ENCODE measurements around the gene CDKN2AIP. TPM values are rescaled to one million over a fixed set of nuclear protein-coding genes. Genes with fewer than 3 reads are reported as not detected.

Gene CDKN2AIP
- total RNA-seq, 4 donors from 2014 or later = 19.4 to 21.8 (median 20.5) TPM

DNA sequence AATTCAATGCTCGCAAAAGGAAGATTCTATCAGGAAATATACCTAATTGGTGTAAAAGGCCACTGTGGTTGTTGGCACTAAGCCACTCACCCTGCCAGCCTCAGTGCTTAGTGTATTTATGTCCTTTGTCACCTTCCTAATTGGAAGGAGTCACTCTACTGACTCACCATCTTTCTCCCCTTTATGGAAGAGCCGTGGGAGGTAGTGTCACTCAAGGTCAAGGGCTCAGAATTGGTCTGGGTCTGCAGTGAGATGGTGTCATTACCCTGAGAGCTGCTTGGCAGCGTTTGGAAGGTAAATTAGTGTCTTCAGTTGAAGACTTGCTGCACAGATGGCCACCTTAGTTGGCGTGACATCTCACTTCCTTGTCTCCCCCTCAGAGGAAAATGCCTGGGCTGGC lies 41.7 kb upstream of the CDKN2AIP start:
- Histone ChIP-seq H3K4me3 (no peak overlapping the region), H3K36me3 (no peaks in the 10 kb centered on the region), H3K27me3 (no peaks in the 10 kb centered on the region), H3K9me3 (no peaks in the 10 kb centered on the region), H3K4me1 (peaks cover 3 to 19% (median 17%) of the 10 kb centered on the region in 4 donors), H3K27ac (replicated peaks in 1 of 4) (no peak overlapping the region)
- no peak for DNase-seq (ENCODE audit: extremely low spot score)
- WGBS = 88% methylated on average over 4 of the region's 4 CpGs
- intact Hi-C loops (cut with DNase I) = loop anchor here (10.0 kb wide), 1 partner anchor 108 kb away; no protein-coding TSS in a partner anchor
- TF ChIP-seq EP300 (IDR thresholded peaks at IDR 0.05) (no peak), POLR2A (IDR thresholded peaks at IDR 0.05; ENCODE audit: low read depth) (no peak), POLR2AphosphoS5 (IDR thresholded peaks at IDR 0.05) (no peak)
- TF ChIP-seq, protein P1, sequence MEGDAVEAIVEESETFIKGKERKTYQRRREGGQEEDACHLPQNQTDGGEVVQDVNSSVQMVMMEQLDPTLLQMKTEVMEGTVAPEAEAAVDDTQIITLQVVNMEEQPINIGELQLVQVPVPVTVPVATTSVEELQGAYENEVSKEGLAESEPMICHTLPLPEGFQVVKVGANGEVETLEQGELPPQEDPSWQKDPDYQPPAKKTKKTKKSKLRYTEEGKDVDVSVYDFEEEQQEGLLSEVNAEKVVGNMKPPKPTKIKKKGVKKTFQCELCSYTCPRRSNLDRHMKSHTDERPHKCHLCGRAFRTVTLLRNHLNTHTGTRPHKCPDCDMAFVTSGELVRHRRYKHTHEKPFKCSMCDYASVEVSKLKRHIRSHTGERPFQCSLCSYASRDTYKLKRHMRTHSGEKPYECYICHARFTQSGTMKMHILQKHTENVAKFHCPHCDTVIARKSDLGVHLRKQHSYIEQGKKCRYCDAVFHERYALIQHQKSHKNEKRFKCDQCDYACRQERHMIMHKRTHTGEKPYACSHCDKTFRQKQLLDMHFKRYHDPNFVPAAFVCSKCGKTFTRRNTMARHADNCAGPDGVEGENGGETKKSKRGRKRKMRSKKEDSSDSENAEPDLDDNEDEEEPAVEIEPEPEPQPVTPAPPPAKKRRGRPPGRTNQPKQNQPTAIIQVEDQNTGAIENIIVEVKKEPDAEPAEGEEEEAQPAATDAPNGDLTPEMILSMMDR (IDR thresholded peaks at IDR 0.05) = no peak

GRCh38 chr4:183403486-183403885 lies 41.0 kb upstream of the CDKN2AIP start:
- intact Hi-C loops (cut with DNase I) = loop anchor here (10.0 kb wide), 1 partner anchor 109 kb away; no protein-coding TSS in a partner anchor
- 84% methylated on average over 9 of the region's 9 CpGs for WGBS
- TF ChIP-seq EP300 (IDR thresholded peaks at IDR 0.05) (no peak), POLR2A (IDR thresholded peaks at IDR 0.05; ENCODE audit: low read depth) (no peak), POLR2AphosphoS5 (IDR thresholded peaks at IDR 0.05) (no peak)
- TF ChIP-seq, protein P1 (IDR thresholded peaks at IDR 0.05) = no peak

GRCh38 chr4:183403961-183404360 lies 40.5 kb upstream of the CDKN2AIP start:
- Histone ChIP-seq H3K9me3 (no peaks in the 10 kb centered on the region), H3K4me3 (no peak overlapping the region), H3K27me3 (no peaks in the 10 kb centered on the region), H3K36me3 (no peaks in the 10 kb centered on the region), H3K4me1 (peaks cover 0 to 7% (median 6%) of the 10 kb centered on the region in 4 donors), H3K27ac (replicated peaks in 1 of 4) (no peak overlapping the region)
- no peak for TF ChIP-seq POLR2AphosphoS5 (IDR thresholded peaks at IDR 0.05)
- TF ChIP-seq POLR2A (IDR thresholded peaks at IDR 0.05; ENCODE audit: low read depth) = no peak
- no peak for TF ChIP-seq EP300 (IDR thresholded peaks at IDR 0.05)
- TF ChIP-seq, protein P1 (IDR thresholded peaks at IDR 0.05) = no peak
- WGBS = 95% methylated on average over 4 of the region's 4 CpGs
- no peak for DNase-seq (ENCODE audit: extremely low spot score)
- intact Hi-C loops (cut with DNase I) = loop anchor here (10.0 kb wide), 1 partner anchor 109 kb away; no protein-coding TSS in a partner anchor

More at GRCh38 chr4:183403486-183403885, 41.0 kb upstream of the CDKN2AIP start:
- Histone ChIP-seq H3K4me1 (peaks cover 0 to 12% (median 10%) of the 10 kb centered on the region in 4 donors), H3K27ac (replicated peaks in 1 of 4) (no peak overlapping the region), H3K27me3 (no peaks in the 10 kb centered on the region), H3K4me3 (no peak overlapping the region), H3K36me3 (no peaks in the 10 kb centered on the region), H3K9me3 (no peaks in the 10 kb centered on the region)
- DNase-seq (ENCODE audit: extremely low spot score) = no peak

GRCh38 chr4:183405303-183405702 lies 39.1 kb upstream of the CDKN2AIP start:
- intact Hi-C loops (cut with DNase I) = loop anchor here (10.0 kb wide), 1 partner anchor 111 kb away; no protein-coding TSS in a partner anchor
- TF ChIP-seq, protein P1 (IDR thresholded peaks at IDR 0.05) = no peak
- no peak for TF ChIP-seq POLR2A (IDR thresholded peaks at IDR 0.05; ENCODE audit: low read depth)
- TF ChIP-seq EP300 (IDR thresholded peaks at IDR 0.05) = no peak
- H3K27ac ChIP-seq (replicated peaks in 1 of 4) = no peak overlapping the region
- H3K4me3 ChIP-seq = no peak overlapping the region
- H3K36me3 ChIP-seq = no peaks in the 10 kb centered on the region
- peaks cover 0 to 7% (median 5%) of the 10 kb centered on the region in 4 donors for H3K4me1 ChIP-seq
- no peaks in the 10 kb centered on the region for H3K27me3 ChIP-seq
- H3K9me3 ChIP-seq = no peaks in the 10 kb centered on the region
- 79% methylated on average over 11 of the region's 11 CpGs for WGBS
- DNase-seq (ENCODE audit: extremely low spot score) = no peak
